ENCODE measurements around the gene KCNQ1. TPM values are rescaled to one million over a fixed set of nuclear protein-coding genes. Genes with fewer than 3 reads are reported as not detected.
A peak's percentile ranks its signal among the peaks of the same experiment; 100 is the strongest.

KCNQ1 gene
- total RNA-seq, 1 experiment from 2014 or later: 0.71 TPM

DNA sequence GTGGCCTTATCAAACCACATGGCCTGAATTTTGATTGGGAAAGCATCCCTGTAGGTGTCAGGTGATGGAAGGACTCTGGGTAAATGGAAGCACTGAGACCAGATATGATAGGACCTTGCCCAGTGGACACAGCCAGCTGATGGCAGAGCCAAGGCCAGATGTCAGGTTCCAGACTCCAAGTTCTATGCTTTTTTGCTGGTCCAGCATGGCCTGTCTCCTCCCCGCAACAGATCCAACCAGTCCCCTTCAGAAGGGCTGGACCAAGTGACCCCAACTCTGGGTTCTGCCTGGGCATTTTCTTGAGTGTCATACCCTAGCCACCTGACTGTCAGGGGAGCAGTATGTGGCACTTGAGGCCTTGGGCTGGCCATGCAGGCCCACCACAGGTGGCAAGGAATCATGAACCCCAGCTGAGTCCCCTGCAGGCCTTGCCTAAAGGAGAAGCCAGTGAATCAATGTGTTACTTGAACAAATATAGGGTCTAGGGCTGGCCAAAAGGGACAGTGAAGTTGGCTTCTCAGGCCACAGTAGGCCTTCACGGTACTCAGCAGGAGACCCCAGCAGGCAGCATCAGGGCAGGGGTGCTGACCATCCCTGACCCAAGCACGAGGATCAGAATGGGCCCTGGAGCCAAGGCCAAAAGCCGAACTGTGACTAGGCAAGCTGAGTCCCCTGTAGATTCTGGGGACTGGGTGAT, 227.9 kb downstream of the KCNQ1 start:
- DNase-seq (ENCODE audit: low read depth, low spot score): no peak
- in situ Hi-C loops (cut with HindIII; ENCODE audit: low pct_unique_long_range_greater_than_20kb, low sequenced_read_pairs): no loop called here

GRCh38 chr11:2673250-2673610, 228.4 kb downstream of the KCNQ1 start:
- DNase-seq (ENCODE audit: low read depth, low spot score): no peak
- in situ Hi-C loops (cut with HindIII; ENCODE audit: low pct_unique_long_range_greater_than_20kb, low sequenced_read_pairs): no loop called here

DNA sequence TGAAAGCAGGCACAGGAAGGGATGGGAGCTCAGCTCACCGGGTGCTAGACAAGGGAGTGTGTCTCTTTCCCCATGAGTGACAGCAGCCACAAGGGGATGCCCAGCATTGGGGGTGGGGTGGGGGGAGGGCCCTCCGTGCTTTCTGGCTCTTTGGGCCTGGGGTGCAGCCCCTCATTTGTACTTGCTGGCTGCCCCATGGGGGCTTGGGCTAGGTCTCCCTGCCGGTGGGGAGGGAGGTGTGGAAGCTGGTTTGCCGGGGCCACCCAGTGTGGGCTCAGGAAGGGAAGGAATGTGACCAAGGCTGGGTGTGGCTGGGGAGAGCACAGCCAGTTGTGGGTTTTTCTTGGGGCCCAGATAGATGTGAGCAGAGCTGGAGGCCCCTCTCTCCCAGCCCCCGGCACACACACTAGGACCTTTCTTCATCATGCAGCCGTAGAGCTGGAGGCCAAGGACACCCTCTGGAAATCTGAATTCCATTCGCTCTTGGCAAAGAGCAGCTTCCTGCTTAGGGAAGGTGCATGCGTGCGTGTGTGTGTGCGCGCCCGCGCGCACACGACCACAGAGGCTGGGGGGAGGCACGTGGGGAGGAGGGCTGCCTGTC, 229.2 kb downstream of the KCNQ1 start:
- no peak for DNase-seq (ENCODE audit: low read depth, low spot score)
- in situ Hi-C loops (cut with HindIII; ENCODE audit: low pct_unique_long_range_greater_than_20kb, low sequenced_read_pairs): no loop called here

- in situ Hi-C loops (cut with HindIII; ENCODE audit: low pct_unique_long_range_greater_than_20kb, low sequenced_read_pairs): no loop called here
- no peak for DNase-seq (ENCODE audit: low read depth, low spot score)
These were observed 229.9 kb downstream of the KCNQ1 start for GRCh38 chr11:2674658-2675131.

- in situ Hi-C loops (cut with HindIII; ENCODE audit: low pct_unique_long_range_greater_than_20kb, low sequenced_read_pairs): no loop called here
- peak; percentile 64 for DNase-seq (ENCODE audit: low read depth, low spot score)
These were observed 230.7 kb downstream of the KCNQ1 start for GRCh38 chr11:2675540-2675939.

GRCh38 chr11:2677127-2677526, 232.3 kb downstream of the KCNQ1 start:
- DNase-seq (ENCODE audit: low read depth, low spot score): no peak
- in situ Hi-C loops (cut with HindIII; ENCODE audit: low pct_unique_long_range_greater_than_20kb, low sequenced_read_pairs): no loop called here

DNA sequence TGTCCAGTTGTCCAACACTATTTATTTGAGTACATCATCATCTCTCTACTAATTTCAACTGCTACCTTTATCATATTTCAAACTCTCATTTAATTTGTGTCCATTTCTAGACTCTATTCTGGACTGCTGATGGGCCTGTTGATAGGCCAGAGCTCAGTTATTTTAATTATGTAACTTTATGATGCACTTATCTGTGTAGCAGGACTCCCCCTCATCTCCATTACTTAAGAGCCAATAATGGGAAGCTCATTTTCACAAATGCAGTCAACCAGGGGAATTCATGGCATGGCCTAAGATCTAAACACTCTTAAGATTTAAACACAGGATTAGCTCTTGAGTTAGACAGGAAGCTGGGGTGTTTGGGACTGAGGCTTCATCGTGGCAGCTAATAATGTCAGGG, 233.6 kb downstream of the KCNQ1 start:
- in situ Hi-C loops (cut with HindIII; ENCODE audit: low pct_unique_long_range_greater_than_20kb, low sequenced_read_pairs): no loop called here
- DNase-seq (ENCODE audit: low read depth, low spot score): no peak

DNA sequence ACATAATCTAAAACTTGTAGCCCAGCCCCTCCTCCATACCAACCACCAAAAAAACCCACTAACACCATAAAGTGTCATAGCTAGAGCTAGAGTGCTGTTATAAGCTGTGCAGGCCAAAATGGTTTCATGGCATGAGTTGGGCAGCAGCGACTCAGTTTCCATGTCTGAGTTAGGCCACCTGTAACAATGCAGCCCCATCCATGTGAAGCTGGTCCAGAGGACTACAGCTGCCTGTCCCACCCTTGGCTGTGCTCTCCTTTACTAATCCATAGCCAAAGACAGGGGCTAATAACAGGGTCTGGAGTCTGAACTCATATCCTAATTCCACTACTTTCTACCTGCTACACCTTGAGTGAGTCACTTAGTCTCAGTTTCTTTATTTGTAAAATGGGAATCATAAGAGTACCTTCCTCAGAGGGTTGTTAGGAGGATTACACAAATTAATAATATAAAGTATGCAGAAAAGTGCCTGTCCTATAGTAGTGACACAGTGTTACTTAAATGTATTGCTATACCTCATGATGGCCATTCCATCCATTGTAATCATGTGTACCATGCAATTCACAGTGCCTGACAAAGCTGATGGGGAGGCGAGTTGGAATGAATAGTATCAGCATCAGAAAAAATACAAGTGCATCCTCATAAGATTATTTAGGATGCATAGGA, 234.3 kb downstream of the KCNQ1 start:
- in situ Hi-C loops (cut with HindIII; ENCODE audit: low pct_unique_long_range_greater_than_20kb, low sequenced_read_pairs): no loop called here
- DNase-seq (ENCODE audit: low read depth, low spot score): no peak

- in situ Hi-C loops (cut with HindIII; ENCODE audit: low pct_unique_long_range_greater_than_20kb, low sequenced_read_pairs): no loop called here
- no peak for DNase-seq (ENCODE audit: low read depth, low spot score)
These were observed 236.8 kb downstream of the KCNQ1 start for GRCh38 chr11:2681408-2682145.

- no peak for DNase-seq (ENCODE audit: low read depth, low spot score)
- in situ Hi-C loops (cut with HindIII; ENCODE audit: low pct_unique_long_range_greater_than_20kb, low sequenced_read_pairs): no loop called here
These were observed 239.0 kb downstream of the KCNQ1 start for GRCh38 chr11:2683806-2684205.

DNA sequence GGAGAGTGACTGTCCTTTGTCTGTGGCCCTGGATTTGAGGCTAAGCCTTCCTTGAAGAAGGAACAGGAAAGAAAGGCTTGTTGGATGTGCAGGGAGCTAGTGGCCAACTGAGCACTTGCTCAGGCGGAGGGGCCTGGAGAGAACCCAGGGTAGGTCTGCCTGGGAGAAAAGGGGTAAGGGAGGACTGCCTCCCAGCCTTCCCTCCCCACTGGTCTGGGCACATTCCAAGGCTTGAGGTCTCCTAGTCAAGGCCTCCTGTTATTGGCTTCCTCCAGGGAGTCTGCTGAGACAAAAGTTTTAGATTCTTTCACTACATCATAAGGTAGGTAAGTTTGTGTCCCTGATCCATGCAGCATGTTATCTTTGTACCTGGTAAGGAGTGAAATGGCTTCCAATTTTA, 239.8 kb downstream of the KCNQ1 start:
- in situ Hi-C loops (cut with HindIII; ENCODE audit: low pct_unique_long_range_greater_than_20kb, low sequenced_read_pairs): no loop called here
- no peak for DNase-seq (ENCODE audit: low read depth, low spot score)

GRCh38 chr11:2685051-2685450, 240.2 kb downstream of the KCNQ1 start:
- in situ Hi-C loops (cut with HindIII; ENCODE audit: low pct_unique_long_range_greater_than_20kb, low sequenced_read_pairs): no loop called here
- DNase-seq (ENCODE audit: low read depth, low spot score): no peak

DNA sequence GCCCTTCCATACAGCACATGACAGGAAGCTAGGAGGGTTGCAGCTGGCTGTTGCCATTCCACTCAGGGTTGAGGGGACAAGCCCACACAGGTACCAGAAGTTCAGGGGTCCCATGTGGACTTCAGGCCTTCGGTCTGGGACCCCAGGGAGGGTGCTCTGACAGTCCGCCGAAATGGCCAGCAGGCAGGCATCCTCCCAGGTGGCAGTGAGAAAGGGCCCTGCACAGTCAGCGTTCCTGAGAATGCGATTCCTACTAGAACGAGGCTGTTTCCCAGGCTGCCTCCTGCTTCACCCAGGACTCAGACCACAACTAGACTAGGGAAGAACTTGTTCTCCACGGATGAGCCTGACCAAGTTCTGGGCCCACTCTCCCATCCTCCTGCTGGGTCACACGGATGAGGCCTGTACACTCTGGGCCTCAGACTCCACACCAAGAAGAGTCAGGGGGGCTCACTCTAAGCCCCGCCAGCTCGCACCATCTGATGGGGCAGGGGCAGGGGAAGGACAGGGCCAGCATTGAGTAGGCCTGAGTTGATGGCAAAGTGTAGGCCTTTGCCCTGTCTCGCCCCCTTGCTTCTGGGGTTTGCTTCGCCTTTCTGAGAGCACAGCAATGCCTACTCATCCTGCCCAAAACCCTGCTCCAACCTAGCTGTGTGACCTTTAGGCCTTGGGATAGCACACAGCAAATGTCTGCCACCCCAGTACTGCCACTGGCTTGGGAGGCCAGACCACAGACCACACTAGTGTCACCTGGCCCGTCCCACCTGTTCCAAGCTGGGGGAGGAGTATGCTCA, 241.0 kb downstream of the KCNQ1 start:
- no peak for DNase-seq (ENCODE audit: low read depth, low spot score)
- in situ Hi-C loops (cut with HindIII; ENCODE audit: low pct_unique_long_range_greater_than_20kb, low sequenced_read_pairs): no loop called here

DNA sequence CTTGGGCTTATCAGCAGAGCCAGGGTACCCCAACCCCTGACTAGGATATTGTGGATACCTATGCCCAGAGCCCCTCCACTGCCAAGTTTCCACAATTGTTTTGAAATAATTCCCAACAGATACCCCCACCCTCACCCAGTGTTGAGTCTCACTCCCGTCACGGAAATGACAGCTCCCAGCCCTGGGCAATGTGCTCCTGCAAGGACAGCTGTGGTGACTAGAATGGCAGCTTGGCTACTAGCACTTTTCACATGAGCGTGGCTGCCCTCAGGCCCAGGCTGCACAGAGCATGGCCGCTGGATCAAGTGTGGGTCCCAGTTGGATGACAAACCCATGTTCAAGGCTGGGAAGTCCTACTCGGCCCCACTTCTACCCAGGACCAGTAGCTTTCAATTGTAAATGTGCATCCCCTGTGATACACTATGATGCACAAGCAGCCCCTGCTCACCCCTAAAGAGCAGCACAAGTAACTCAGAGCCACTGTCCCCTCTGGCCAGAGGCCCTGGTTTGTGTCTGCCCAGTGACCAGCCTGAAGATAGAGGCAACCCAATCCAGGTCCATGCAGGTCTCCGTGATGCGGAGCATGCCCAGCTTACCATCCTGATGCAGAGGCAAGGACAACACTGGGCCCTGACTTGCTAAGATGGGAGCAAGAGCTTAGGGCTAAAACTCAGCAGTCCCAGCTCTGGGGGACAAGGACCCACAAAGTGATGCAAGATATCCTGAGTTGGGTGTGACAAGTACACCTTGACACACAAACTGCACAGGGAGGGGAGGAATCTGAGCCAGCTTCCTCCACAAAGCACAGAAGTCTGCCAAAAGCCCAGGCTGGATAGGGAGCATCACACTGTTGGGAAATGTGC, 241.8 kb downstream of the KCNQ1 start:
- DNase-seq (ENCODE audit: low read depth, low spot score): no peak
- in situ Hi-C loops (cut with HindIII; ENCODE audit: low pct_unique_long_range_greater_than_20kb, low sequenced_read_pairs): no loop called here

- no peak for DNase-seq (ENCODE audit: low read depth, low spot score)
- in situ Hi-C loops (cut with HindIII; ENCODE audit: low pct_unique_long_range_greater_than_20kb, low sequenced_read_pairs): no loop called here
These were observed 242.4 kb downstream of the KCNQ1 start for GRCh38 chr11:2687223-2687530.

- in situ Hi-C loops (cut with HindIII; ENCODE audit: low pct_unique_long_range_greater_than_20kb, low sequenced_read_pairs): no loop called here
- no peak for DNase-seq (ENCODE audit: low read depth, low spot score)
These were observed 243.0 kb downstream of the KCNQ1 start for GRCh38 chr11:2687782-2688191.

Measured in SK-MEL-5 (cell line).